Stimulated activated memory B cell treated with anti-CD40 and anti-IgM and Interleukin-4, amounts not matched to agents 10 μg/mL and 1 μg/mL and 100 μg/mL, for 72 hours (primary cell): ENCODE data around the gene RPS19.

Source experiments
- ATAC-seq: fragments of 150-1000 bp; cut with Tn5 transposase; 2 replicates; pipeline ENCODE4 v1.10.0; 2021
- H3K27ac Mint-ChIP-seq: one replicate; pipeline ENCODE4 v1.8.0; 2022; ENCODE audit warnings: mild to moderate bottlenecking, mixed read lengths
- H3K27me3 Mint-ChIP-seq: one replicate; pipeline ENCODE4 v1.8.0; 2022; ENCODE audit warnings: mixed read lengths
- H3K36me3 Mint-ChIP-seq: one replicate; pipeline ENCODE4 v1.8.0; 2022; ENCODE audit warnings: mixed read lengths
- H3K4me1 Mint-ChIP-seq: one replicate; pipeline ENCODE4 v1.8.0; 2022; ENCODE audit warnings: mixed read lengths
- H3K4me3 Mint-ChIP-seq: one replicate; pipeline ENCODE4 v1.8.0; 2022; ENCODE audit warnings: mild to moderate bottlenecking, moderate library complexity, mixed read lengths
- H3K9me3 Mint-ChIP-seq: one replicate; pipeline ENCODE4 v1.8.0; 2022; ENCODE audit warnings: mixed read lengths

Gene RPS19

DNA sequence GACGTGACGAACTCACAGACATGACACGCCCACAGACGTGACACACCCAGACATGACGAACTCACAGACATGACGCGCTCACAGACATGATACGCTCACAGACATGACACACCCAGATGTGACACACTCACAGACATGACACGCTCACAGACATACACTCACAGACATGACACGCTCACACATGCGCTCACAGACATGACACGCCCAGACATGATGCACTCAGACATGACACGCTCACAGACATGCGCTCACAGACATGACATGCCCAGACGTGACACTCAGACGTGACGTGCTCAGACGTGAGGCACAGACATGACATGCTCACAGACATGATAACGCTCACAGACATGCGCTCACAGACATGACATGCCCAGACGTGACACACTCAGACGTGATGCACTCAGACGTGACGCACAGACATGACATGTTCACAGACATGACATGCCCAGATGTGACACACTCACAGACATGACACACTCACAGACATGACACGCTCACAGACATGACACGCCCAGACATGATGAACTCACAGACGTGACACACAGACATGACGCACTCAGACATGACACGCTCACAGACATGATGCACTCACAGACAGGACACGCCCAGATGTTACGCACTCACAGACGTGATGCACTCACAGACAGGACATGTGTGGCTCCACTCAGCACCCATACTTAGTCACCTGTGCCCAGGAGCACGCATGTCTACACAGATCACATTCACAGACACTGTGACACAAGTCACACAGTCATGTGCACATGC lies 60.1 kb downstream of the RPS19 start:
- ATAC-seq = no peak
- peaks cover 25% of the 10 kb centered on the region for H3K4me1 Mint-ChIP-seq
- H3K9me3 Mint-ChIP-seq = no peaks in the 10 kb centered on the region
- H3K4me3 Mint-ChIP-seq = no peak overlapping the region
- H3K27me3 Mint-ChIP-seq = peaks cover 29% of the 10 kb centered on the region
- H3K27ac Mint-ChIP-seq = no peak overlapping the region
- peaks cover 4% of the 10 kb centered on the region for H3K36me3 Mint-ChIP-seq

DNA sequence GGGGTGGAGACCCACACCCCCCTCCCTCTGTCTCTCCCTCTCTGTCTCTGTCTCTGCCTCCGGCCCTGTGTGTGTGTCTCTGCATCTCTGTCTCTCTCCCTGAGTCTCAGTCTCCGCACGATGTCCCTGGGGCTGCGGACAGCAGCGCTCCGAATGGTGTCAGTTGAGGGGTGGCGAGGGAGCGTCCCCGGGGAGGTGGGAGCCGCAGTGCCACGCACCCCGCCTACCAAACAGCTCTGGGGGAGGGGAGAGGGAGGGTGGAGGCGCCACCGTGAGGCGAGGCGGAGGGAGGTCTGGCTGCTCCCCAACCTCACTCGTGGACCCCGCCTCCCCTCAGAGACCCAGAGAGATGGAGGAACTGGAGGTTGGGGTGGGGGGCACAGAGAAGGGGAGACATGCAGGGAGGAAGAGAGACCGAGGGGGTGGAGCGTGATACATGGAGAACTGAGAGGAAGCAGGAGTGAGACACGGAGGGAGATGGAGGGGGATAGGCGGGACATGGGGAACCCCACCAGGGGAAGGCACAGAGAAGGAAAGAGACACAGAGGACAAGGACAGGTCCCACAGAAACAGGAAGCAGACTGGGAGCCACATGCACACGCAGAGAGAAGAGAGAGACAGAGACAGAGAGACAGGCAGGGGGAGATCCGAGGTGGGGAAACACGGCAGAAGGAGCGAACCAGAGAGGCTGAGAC lies 61.0 kb downstream of the RPS19 start:
- peak; percentile 20 for ATAC-seq
- Mint-ChIP-seq H3K27me3 (peaks cover 29% of the 10 kb centered on the region), H3K9me3 (no peaks in the 10 kb centered on the region), H3K4me3 (peak overlapping the region; percentile 7), H3K27ac (peak overlapping the region; percentile 30), H3K4me1 (peaks cover 25% of the 10 kb centered on the region), H3K36me3 (peaks cover 4% of the 10 kb centered on the region)

DNA sequence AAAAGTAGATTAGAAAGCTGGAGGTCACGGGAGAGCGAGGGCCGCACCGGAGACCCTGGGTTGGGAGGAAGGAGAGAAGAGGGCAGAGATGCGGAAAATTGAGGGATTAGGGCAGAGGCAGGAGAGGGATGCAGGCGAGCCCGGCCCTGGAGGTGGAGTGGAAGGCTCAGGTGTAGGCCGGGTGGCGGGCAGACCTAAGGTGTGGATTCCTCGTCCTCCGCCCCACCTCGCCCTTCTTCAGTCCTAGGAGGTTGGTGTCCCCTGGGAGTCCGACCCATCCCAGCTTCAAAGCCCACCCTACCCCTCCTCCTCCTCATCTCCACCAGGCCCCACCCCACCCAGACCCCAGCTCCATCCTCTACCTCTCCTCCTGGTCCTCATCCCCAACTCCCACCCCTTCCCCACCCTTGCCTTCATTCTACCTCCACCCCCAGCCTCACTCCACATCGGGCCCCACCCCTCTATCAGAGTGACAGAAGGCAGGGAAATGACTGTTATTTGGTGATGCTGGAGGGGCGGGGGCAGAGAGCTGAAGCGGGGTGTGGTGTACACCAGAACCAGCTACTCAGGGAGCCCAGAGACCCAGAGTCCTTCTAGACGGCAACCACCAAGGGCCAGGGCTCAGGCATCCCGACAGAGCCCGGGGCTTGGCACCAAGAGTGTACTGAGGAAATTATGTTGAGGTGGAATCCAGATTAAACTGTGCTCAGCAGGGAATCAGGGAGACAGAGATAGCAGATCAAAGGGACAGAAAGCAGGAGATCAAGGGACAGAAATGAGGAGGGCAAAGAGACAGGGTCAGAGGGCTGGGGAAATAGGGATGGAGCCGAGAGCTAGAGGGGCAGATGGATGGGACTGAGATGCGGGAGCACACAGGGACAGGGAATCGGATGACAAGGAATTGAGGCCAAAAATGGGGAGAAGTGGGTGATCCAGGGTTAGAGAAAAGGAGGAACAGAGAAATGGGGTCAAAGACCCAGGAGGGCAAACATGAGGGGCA lies 61.8 kb downstream of the RPS19 start:
- Mint-ChIP-seq H3K27me3 (peaks cover 29% of the 10 kb centered on the region), H3K9me3 (no peaks in the 10 kb centered on the region), H3K36me3 (peaks cover 4% of the 10 kb centered on the region), H3K27ac (peak overlapping the region; percentile 30), H3K4me3 (peak overlapping the region; percentile 7), H3K4me1 (peaks cover 25% of the 10 kb centered on the region)
- ATAC-seq = no peak
